ENCODE data around the gene FARS2. TPM values are rescaled to one million over a fixed set of nuclear protein-coding genes. Genes with fewer than 3 reads are reported as not detected.

The FARS2 gene
- total RNA-seq, 5 donors from 2014 or later (not counting 1 experiment from before 2014, with no cell fraction given) = 17.9 to 24.2 (median 20.3) TPM

DNA sequence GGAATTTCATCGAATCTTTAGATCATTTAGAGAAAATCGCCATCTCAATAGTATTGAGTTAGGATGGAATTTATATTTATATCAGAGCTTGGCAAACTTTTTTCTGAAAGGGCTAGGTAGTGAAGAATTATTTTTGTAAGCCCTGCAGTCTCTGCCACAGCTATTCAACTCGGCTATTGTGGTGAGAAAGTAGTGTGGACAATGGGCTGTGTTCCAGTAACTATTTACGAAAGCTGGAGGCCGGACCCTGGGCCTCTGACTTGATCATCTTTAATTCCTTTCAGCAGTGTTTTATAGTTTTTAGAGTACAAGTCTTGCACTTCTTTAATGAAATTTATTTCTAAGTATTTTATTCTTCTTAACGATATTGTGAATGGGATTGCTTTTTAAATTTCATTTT is 201.5 kb downstream of the FARS2 start:
- 100% methylated on average over 1 of the region's 6 CpGs for WGBS (ENCODE audit: insufficient coverage)
- H3K9me3 Mint-ChIP-seq = no peaks in the 10 kb centered on the region
- ATAC-seq (replicated peaks in 1 of 4) (no peak), DNase-seq (no peak)
- peaks cover 12% of the 10 kb centered on the region for H3K36me3 Mint-ChIP-seq
- peaks cover 11 to 27% (median 18%) of the 10 kb centered on the region in 3 donors for H3K4me1 Mint-ChIP-seq
- Histone ChIP-seq H3K4me1 (ENCODE audit: control insufficient read depth in 1 of 2, extremely low read depth in 1 of 2, insufficient read depth in 2 of 2, low read length in 2 of 2) (peaks cover 2 to 5% of the 10 kb centered on the region in 2 experiments), H3K9me3 (no peaks in the 10 kb centered on the region), H3K27me3 (replicated peaks in 1 of 2; ENCODE audit: control insufficient read depth in 2 of 2, extremely low read depth in 1 of 2, insufficient read depth in 2 of 2, low read length in 1 of 2) (no peaks in the 10 kb centered on the region), H3K4me3 (ENCODE audit: control insufficient read depth in 1 of 2, extremely low read depth in 1 of 2, low read length in 1 of 2) (no peak overlapping the region), H3K36me3 (ENCODE audit: control insufficient read depth in 2 of 2, extremely low read depth in 1 of 2, insufficient read depth in 1 of 2, low read length in 1 of 2) (no peaks in the 10 kb centered on the region), H3K27ac (ENCODE audit: low read length) (no peak overlapping the region)
- no peak overlapping the region for H3K4me3 Mint-ChIP-seq
- no peaks in the 10 kb centered on the region for H3K27me3 Mint-ChIP-seq
- H3K27ac Mint-ChIP-seq = no peak overlapping the region
- POLR2A ChIA-PET = interaction anchor here in 1 of 2 donors (0.6 kb wide), 1 partner anchor 880 kb away, joined by 3 read pairs; no protein-coding TSS in a partner anchor
- CTCF ChIA-PET = no interaction called here

DNA sequence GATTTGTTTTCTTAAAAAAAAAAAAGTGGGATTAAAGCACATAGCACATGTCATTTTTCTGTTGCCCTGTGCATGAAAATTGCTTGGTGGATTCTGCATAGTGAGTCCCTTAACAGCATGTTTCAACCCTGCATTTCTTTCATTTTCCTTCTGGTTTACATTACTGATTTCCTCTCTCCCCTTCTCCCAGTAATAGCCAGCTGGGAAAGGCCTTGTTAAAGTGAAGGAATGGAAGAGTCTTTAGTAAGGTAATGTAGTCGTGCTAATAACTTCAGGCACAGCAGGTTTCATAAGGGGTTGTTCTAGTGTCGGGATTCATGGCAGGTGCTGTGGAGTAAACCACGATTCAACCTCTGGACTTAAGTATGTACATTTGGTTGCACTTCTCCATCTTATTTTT is 202.4 kb downstream of the FARS2 start:
- CTCF ChIA-PET = interaction anchor here in 1 of 2 donors (0.7 kb wide), 1 partner anchor 855 kb away, joined by 3 read pairs; no protein-coding TSS in a partner anchor
- H3K27ac Mint-ChIP-seq = no peak overlapping the region

DNA sequence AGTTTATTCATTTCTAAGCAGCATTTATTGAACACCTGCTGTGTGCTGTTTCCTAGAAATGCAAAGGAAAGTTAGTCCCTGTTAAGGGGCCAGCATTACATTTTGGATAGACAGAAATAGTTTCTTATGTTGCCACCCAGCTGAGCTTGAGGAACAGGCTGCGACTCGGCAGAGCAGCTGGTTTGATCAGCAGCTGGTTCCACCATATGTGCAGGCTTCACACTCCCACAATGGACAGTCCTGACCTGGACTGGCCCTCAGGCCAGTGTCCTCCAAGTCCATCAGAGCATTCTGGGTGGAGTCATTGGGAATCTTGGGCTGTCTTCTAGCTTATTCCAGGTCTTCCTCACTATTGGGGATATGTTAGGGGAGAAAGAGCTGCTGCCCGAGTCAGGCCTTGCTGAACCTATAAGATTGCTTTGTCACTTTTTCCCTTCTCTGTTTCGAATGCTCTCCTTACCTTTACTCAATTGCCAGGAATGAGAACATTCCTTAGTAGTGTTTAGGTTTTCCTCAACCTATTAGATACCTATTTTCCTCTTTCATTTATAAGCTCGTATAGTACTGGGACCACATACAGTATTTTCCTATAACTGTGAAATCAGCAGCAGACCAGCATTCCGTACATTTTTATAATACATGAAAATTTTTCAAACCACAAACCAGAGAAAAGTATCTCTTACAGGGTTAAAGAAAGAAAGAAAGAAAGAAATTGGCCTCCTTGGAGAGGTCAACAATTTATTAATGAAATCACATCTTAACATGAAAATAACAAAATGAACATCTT is 203.0 kb downstream of the FARS2 start:
- H3K27me3 Mint-ChIP-seq = no peaks in the 10 kb centered on the region
- DNase-seq (no peak), ATAC-seq (replicated peaks in 1 of 4) (no peak)
- no peak overlapping the region for H3K4me3 ChIP-seq (ENCODE audit: control insufficient read depth in 1 of 2, extremely low read depth in 1 of 2, low read length in 1 of 2)
- peaks cover 10 to 20% (median 10%) of the 10 kb centered on the region in 3 donors for H3K4me1 Mint-ChIP-seq
- H3K4me3 Mint-ChIP-seq = no peak overlapping the region
- H3K9me3 Mint-ChIP-seq = no peaks in the 10 kb centered on the region
- H3K27ac ChIP-seq (ENCODE audit: low read length) = no peak overlapping the region
- peaks cover 2 to 7% of the 10 kb centered on the region in 2 experiments for H3K4me1 ChIP-seq (ENCODE audit: control insufficient read depth in 1 of 2, extremely low read depth in 1 of 2, insufficient read depth in 2 of 2, low read length in 2 of 2)
- ChIA-PET POLR2A (interaction anchor here in 1 of 2 donors (0.6 kb wide), 1 partner anchor 483 kb away, joined by 4 read pairs; no protein-coding TSS in a partner anchor), CTCF (interaction anchor here in 1 of 2 donors (0.7 kb wide), 1 partner anchor 854 kb away, joined by 3 read pairs; no protein-coding TSS in a partner anchor)
- peaks cover 10% of the 10 kb centered on the region for H3K36me3 Mint-ChIP-seq
- H3K9me3 ChIP-seq = no peaks in the 10 kb centered on the region
- H3K27ac Mint-ChIP-seq = no peak overlapping the region
- H3K36me3 ChIP-seq (ENCODE audit: control insufficient read depth in 2 of 2, extremely low read depth in 1 of 2, insufficient read depth in 1 of 2, low read length in 1 of 2) = no peaks in the 10 kb centered on the region
- 100% methylated on average over 2 of the region's 6 CpGs for whole genome bisulfite sequencing (ENCODE audit: insufficient coverage)
- no peaks in the 10 kb centered on the region for H3K27me3 ChIP-seq (replicated peaks in 1 of 2; ENCODE audit: control insufficient read depth in 2 of 2, extremely low read depth in 1 of 2, insufficient read depth in 2 of 2, low read length in 1 of 2)

More for the DNA sequence above, 202.4 kb downstream of the FARS2 start:
- no peak for ATAC-seq (replicated peaks in 1 of 4)
- POLR2A ChIA-PET = no interaction called here
- H3K9me3 Mint-ChIP-seq = no peaks in the 10 kb centered on the region
- Histone ChIP-seq H3K27ac (ENCODE audit: low read length) (no peak overlapping the region), H3K4me1 (ENCODE audit: control insufficient read depth in 1 of 2, extremely low read depth in 1 of 2, insufficient read depth in 2 of 2, low read length in 2 of 2) (peaks cover 2 to 7% of the 10 kb centered on the region in 2 experiments), H3K36me3 (ENCODE audit: control insufficient read depth in 2 of 2, extremely low read depth in 1 of 2, insufficient read depth in 1 of 2, low read length in 1 of 2) (no peaks in the 10 kb centered on the region), H3K9me3 (no peaks in the 10 kb centered on the region), H3K4me3 (ENCODE audit: control insufficient read depth in 1 of 2, extremely low read depth in 1 of 2, low read length in 1 of 2) (no peak overlapping the region), H3K27me3 (replicated peaks in 1 of 2; ENCODE audit: control insufficient read depth in 2 of 2, extremely low read depth in 1 of 2, insufficient read depth in 2 of 2, low read length in 1 of 2) (no peaks in the 10 kb centered on the region)
- 80% methylated on average over 1 of the region's 3 CpGs for WGBS (ENCODE audit: insufficient coverage)
- peaks cover 10 to 21% (median 12%) of the 10 kb centered on the region in 3 donors for H3K4me1 Mint-ChIP-seq
- peaks cover 7% of the 10 kb centered on the region for H3K36me3 Mint-ChIP-seq
- DNase-seq = no peak
- H3K27me3 Mint-ChIP-seq = no peaks in the 10 kb centered on the region
- H3K4me3 Mint-ChIP-seq = no peak overlapping the region

DNA sequence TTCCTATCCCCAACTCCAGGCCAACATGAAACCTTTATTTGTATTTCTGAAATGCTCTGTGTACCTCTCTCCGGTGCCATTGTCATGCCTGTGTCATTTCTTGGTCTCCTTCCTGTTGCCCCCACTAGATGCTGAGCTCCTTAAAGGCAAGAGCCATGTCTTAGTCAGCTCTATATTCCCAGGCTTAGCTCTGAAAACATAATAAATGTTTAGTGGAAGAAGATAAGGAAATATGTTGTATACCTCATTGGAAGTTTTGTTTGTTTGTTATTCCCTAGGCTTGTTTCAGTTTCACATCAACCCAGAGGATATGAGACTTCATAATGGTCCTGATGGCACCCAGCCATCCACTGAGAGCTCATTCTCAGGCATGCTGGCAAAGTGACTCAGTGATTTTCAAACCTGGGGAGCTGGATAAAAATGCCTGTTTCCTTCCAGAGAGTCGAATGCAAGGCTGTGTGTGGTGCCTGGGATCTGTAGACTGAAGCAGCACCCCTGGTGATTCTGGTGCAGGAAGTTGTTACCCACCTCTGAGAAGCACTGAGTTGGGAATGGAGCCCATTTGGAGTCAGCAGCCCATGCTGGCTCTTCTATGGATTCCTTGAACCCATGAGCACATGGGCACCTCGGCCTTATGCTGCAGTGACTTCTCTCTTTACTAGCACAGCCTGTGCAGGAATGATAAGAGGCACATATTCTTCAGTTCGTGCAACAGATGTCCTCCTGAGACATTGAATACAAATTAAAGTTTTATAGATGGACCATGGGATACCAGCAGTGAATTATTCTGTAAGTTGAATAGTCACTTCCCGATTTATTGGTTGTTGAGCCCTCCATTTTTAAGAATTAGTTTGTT is 205.2 kb downstream of the FARS2 start:
- POLR2A ChIA-PET = interaction anchor here (0.5 to 0.7 kb wide), 2 partner anchors 301 to 1050 kb away, joined by 3 to 5 read pairs; no protein-coding TSS in a partner anchor
- Histone ChIP-seq H3K4me1 (ENCODE audit: control insufficient read depth in 1 of 2, extremely low read depth in 1 of 2, insufficient read depth in 2 of 2, low read length in 2 of 2) (peaks cover 5 to 6% of the 10 kb centered on the region in 2 experiments), H3K27me3 (replicated peaks in 1 of 2; ENCODE audit: control insufficient read depth in 2 of 2, extremely low read depth in 1 of 2, insufficient read depth in 2 of 2, low read length in 1 of 2) (no peaks in the 10 kb centered on the region), H3K36me3 (ENCODE audit: control insufficient read depth in 2 of 2, extremely low read depth in 1 of 2, insufficient read depth in 1 of 2, low read length in 1 of 2) (no peaks in the 10 kb centered on the region), H3K9me3 (no peaks in the 10 kb centered on the region), H3K27ac (ENCODE audit: low read length) (no peak overlapping the region), H3K4me3 (ENCODE audit: control insufficient read depth in 1 of 2, extremely low read depth in 1 of 2, low read length in 1 of 2) (no peak overlapping the region)
- DNase-seq (no peak), ATAC-seq (replicated peaks in 1 of 4) (no peak)
- peaks cover 7% of the 10 kb centered on the region for H3K36me3 Mint-ChIP-seq
- H3K9me3 Mint-ChIP-seq = no peaks in the 10 kb centered on the region
- 80% methylated on average over 2 of the region's 5 CpGs for WGBS (ENCODE audit: insufficient coverage)
- peaks cover 0 to 6% (median 0%) of the 10 kb centered on the region in 3 donors for H3K4me1 Mint-ChIP-seq
- H3K4me3 Mint-ChIP-seq = no peak overlapping the region
- no peaks in the 10 kb centered on the region for H3K27me3 Mint-ChIP-seq
- no peak overlapping the region for H3K27ac Mint-ChIP-seq
- CTCF ChIA-PET = no interaction called here

DNA sequence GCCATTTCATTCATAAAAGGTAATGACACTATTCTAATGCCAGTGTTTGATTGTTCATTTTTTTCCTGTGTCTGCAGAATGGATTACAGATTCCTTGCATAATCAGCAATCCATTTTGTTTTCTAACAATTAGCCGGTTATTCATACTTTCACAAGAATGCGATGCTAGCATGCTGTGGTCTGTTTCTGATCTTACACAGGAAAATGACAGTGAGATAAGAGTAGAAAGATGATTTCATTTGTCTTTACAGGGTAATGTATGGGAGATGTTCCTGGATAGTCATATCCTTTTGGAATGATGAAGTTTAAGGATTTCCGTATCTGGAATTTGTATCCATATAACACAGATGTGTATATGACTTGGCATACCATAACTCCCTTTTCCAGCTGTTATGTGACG is 207.3 kb downstream of the FARS2 start:
- ChIA-PET POLR2A (interaction anchor here in 1 of 2 donors (0.6 kb wide), 1 partner anchor 14 kb away, joined by 3 read pairs; no protein-coding TSS in a partner anchor), CTCF (interaction anchor here in 1 of 2 donors (1.2 kb wide), 1 partner anchor 1078 kb away, joined by 4 read pairs; no protein-coding TSS in a partner anchor)
- H3K36me3 Mint-ChIP-seq = peaks cover 7% of the 10 kb centered on the region
- no peaks in the 10 kb centered on the region for H3K27me3 ChIP-seq (replicated peaks in 1 of 2; ENCODE audit: control insufficient read depth in 2 of 2, extremely low read depth in 1 of 2, insufficient read depth in 2 of 2, low read length in 1 of 2)
- no peaks in the 10 kb centered on the region for H3K27me3 Mint-ChIP-seq
- no peak overlapping the region for H3K27ac Mint-ChIP-seq
- 100% methylated on average over 1 of the region's 4 CpGs for WGBS (ENCODE audit: insufficient coverage)
- H3K9me3 Mint-ChIP-seq = no peaks in the 10 kb centered on the region
- ATAC-seq (replicated peaks in 1 of 4) (no peak), DNase-seq (no peak)
- H3K4me3 ChIP-seq (ENCODE audit: control insufficient read depth in 1 of 2, extremely low read depth in 1 of 2, low read length in 1 of 2) = no peak overlapping the region
- H3K4me3 Mint-ChIP-seq = no peak overlapping the region
- peaks cover 0 to 6% (median 0%) of the 10 kb centered on the region in 3 donors for H3K4me1 Mint-ChIP-seq
- no peaks in the 10 kb centered on the region for H3K9me3 ChIP-seq
- no peaks in the 10 kb centered on the region for H3K36me3 ChIP-seq (ENCODE audit: control insufficient read depth in 2 of 2, extremely low read depth in 1 of 2, insufficient read depth in 1 of 2, low read length in 1 of 2)
- H3K27ac ChIP-seq (ENCODE audit: low read length) = no peak overlapping the region
- H3K4me1 ChIP-seq (ENCODE audit: control insufficient read depth in 1 of 2, extremely low read depth in 1 of 2, insufficient read depth in 2 of 2, low read length in 2 of 2) = peaks cover 7 to 8% of the 10 kb centered on the region in 2 experiments
